Lung (tissue), 12 donors: ENCODE results near the gene RAMP3. TPM values are rescaled to one million over a fixed set of nuclear protein-coding genes. Genes with fewer than 3 reads are reported as not detected.

Source experiments
- ATAC-seq: fragments of 200-7000 bp; cut with Tn5 transposase; one replicate; pipeline ENCODE4 v1.9.1; 2020; ENCODE audit warnings: moderate number of reproducible peaks; ENCODE audit not compliant: insufficient read depth, low FRiP score
- DNase-seq, 3 donors: peaks; one replicate each; pipeline ENCODE4 v3.0.0-alpha.2; 2013 to 2017
- H3K27ac ChIP-seq, 2 donors: one replicate each; pipeline ENCODE4 v1.5.1; 2013; ENCODE audit warnings: mild to moderate bottlenecking in 2 of 2, moderate library complexity in 2 of 2, control low read depth in 1 of 2, inconsistent platforms in 1 of 2, low read depth in 1 of 2, low read length in 1 of 2
- H3K27me3 ChIP-seq, 3 donors: one replicate each; pipeline ENCODE4 v1.5.1; 2013; ENCODE audit warnings: low read length in 2 of 3; ENCODE audit not compliant: control insufficient read depth in 3 of 3, insufficient read depth in 3 of 3
- H3K36me3 ChIP-seq, 4 donors: one replicate each; pipeline ENCODE4 v1.5.1; 2013; ENCODE audit warnings: low read length in 4 of 4, mild to moderate bottlenecking in 1 of 4, moderate library complexity in 1 of 4; ENCODE audit not compliant: control insufficient read depth in 4 of 4, insufficient read depth in 4 of 4
- H3K4me1 ChIP-seq, 5 donors: one replicate each; pipeline ENCODE4 v1.5.1; 2013; ENCODE audit warnings: low read length in 5 of 5, mild to moderate bottlenecking in 2 of 5, moderate library complexity in 1 of 5; ENCODE audit not compliant: control insufficient read depth in 5 of 5, insufficient read depth in 5 of 5
- H3K4me3 ChIP-seq: one replicate; pipeline ENCODE4 v1.5.1; 2013; ENCODE audit warnings: mild to moderate bottlenecking, control low read depth, moderate library complexity
- H3K9ac ChIP-seq, 2 donors: one replicate each; pipeline ENCODE4 v1.5.1; 2013; ENCODE audit warnings: low read length in 2 of 2, control low read depth in 1 of 2; ENCODE audit not compliant: insufficient read depth in 1 of 2
- H3K9me3 ChIP-seq, 4 donors: one replicate each; pipeline ENCODE4 v1.5.1; 2013; ENCODE audit warnings: low read length in 3 of 4, mild to moderate bottlenecking in 1 of 4, moderate library complexity in 1 of 4; ENCODE audit not compliant: control insufficient read depth in 4 of 4, insufficient read depth in 3 of 4
- CTCF ChIP-seq: IDR thresholded peaks from 2 replicates; pipeline ENCODE4 v1.5.1; 2012; ENCODE audit warnings: mild to moderate bottlenecking; ENCODE audit errors: control extremely low read depth, extremely low read depth
- WGBS, 2 donors: extraction: QIAGEN DNeasy Blood & Tissue Kit; methylation state at CpG; one replicate each; pipeline ENCODE4 v1.1.7; 2013; 5-methylcytosine and 5-hydroxymethylcytosine counted together
- polyA plus RNA-seq, 2 donors: library from polyadenylated mRNA; stranded (reverse); fragments of 200-250 nt; gene quantifications; one replicate each; pipeline ENCODE4 v1.2.1, GENCODE V29; 2013
- total RNA-seq, 2 donors: library from RNA; depleted of rRNA in 1 of 2; stranded (reverse); fragments of >200 nt in 1 of 2; gene quantifications; one replicate each; pipeline ENCODE4 v1.2.1, GENCODE V29; 2014 to 2021
- donor health status: control.
- donor health status: control.
- donor health status: Bipolar disorder and iron deficiency.
- donor health status: healthy.
- donor health status: DM: yes; HTN: yes; CAD: no.

The RAMP3 gene
- total and polyA plus RNA-seq, 4 donors = 47.3 to 116 (median 63.3) TPM

GRCh38 chr7:45174966-45175765 is 17.6 kb downstream of the RAMP3 start:
- DNase-seq (no peak), ATAC-seq (no peak)
- Histone ChIP-seq H3K9me3 (no peaks in the 10 kb centered on the region), H3K4me3 (no peak overlapping the region), H3K27me3 (no peaks in the 10 kb centered on the region), H3K27ac (no peak overlapping the region), H3K9ac (no peak overlapping the region), H3K36me3 (no peaks in the 10 kb centered on the region), H3K4me1 (peaks cover 0 to 9% (median 0%) of the 10 kb centered on the region in 5 donors)
- WGBS, 2 donors = 76 to 88% methylated on average over 4 of the region's 4 CpGs
- TF ChIP-seq CTCF = no peak

- ATAC-seq (no peak), DNase-seq (no peak)
- no peak overlapping the region for H3K27ac ChIP-seq
- H3K36me3 ChIP-seq = no peaks in the 10 kb centered on the region
- H3K27me3 ChIP-seq = no peaks in the 10 kb centered on the region
- TF ChIP-seq CTCF = no peak
- WGBS, 2 donors = 88 to 92% methylated on average over 5 of the region's 5 CpGs
- no peak overlapping the region for H3K9ac ChIP-seq
- H3K4me3 ChIP-seq = no peak overlapping the region
- H3K9me3 ChIP-seq = no peaks in the 10 kb centered on the region
- peaks cover 0 to 9% (median 0%) of the 10 kb centered on the region in 5 donors for H3K4me1 ChIP-seq
These were observed 18.5 kb downstream of the RAMP3 start for GRCh38 chr7:45176091-45176490.

GRCh38 chr7:45176886-45177731 is 19.5 kb downstream of the RAMP3 start:
- H3K4me1 ChIP-seq = peaks cover 0 to 9% (median 0%) of the 10 kb centered on the region in 5 donors
- no peak overlapping the region for H3K27ac ChIP-seq
- H3K9me3 ChIP-seq = no peaks in the 10 kb centered on the region
- H3K9ac ChIP-seq = no peak overlapping the region
- WGBS, 2 donors = 79 to 85% methylated on average over 19 of the region's 19 CpGs
- DNase-seq = no peak
- TF ChIP-seq CTCF = no peak
- ATAC-seq = no peak
- H3K27me3 ChIP-seq = no peaks in the 10 kb centered on the region
- no peak overlapping the region for H3K4me3 ChIP-seq
- H3K36me3 ChIP-seq = no peaks in the 10 kb centered on the region
